Mesothelial cell of epicardium (in vitro differentiated cells): Measurements from ENCODE around the gene FGF6. TPM values are rescaled to one million over a fixed set of nuclear protein-coding genes. Genes with fewer than 3 reads are reported as not detected.

Experiments used
- DNase-seq, 2 experiments: peaks; one replicate each; pipeline ENCODE4 v3.0.0; 2021; ENCODE audit warnings: low spot score in 2 of 2; ENCODE audit not compliant: unreplicated experiment in 2 of 2
- H3K27ac Mint-ChIP-seq: 2 replicates; pipeline ENCODE4 v1.8.0; 2021; ENCODE audit warnings: mixed read lengths
- H3K27me3 Mint-ChIP-seq: 2 replicates; pipeline ENCODE4 v1.8.0; 2021; ENCODE audit warnings: low read depth, mixed read lengths
- H3K36me3 Mint-ChIP-seq: 2 replicates; pipeline ENCODE4 v1.8.0; 2021; ENCODE audit warnings: mixed read lengths
- H3K4me1 Mint-ChIP-seq: 2 replicates; pipeline ENCODE4 v1.8.0; 2021; ENCODE audit warnings: mixed read lengths
- H3K4me3 Mint-ChIP-seq: 2 replicates; pipeline ENCODE4 v1.8.0; 2021; ENCODE audit warnings: mild to moderate bottlenecking, moderate library complexity, mixed read lengths
- H3K9me3 Mint-ChIP-seq: 2 replicates; pipeline ENCODE4 v1.8.0; 2021; ENCODE audit warnings: mixed read lengths
- total RNA-seq: library from RNA; stranded (reverse); gene quantifications from 3 replicates; pipeline ENCODE4 v1.2.1, GENCODE V29; 2021
- TF ChIP-seq, protein P1 (sequence below): fragments of 200-600 bp; sonication (generic); IDR thresholded peaks from one replicate; pipeline ENCODE4 v1.5.0; 2021; ENCODE audit warnings: antibody characterized with exemption; ENCODE audit not compliant: unreplicated experiment

The FGF6 gene
- total RNA-seq, 1 donor from 2014 or later = not detected

- Mint-ChIP-seq H3K27ac (no peak overlapping the region), H3K9me3 (peaks cover 20% of the 10 kb centered on the region), H3K4me1 (no peaks in the 10 kb centered on the region), H3K27me3 (no peaks in the 10 kb centered on the region), H3K36me3 (peaks cover 7% of the 10 kb centered on the region), H3K4me3 (no peak overlapping the region)
- DNase-seq = no peak
- TF ChIP-seq, protein P1, sequence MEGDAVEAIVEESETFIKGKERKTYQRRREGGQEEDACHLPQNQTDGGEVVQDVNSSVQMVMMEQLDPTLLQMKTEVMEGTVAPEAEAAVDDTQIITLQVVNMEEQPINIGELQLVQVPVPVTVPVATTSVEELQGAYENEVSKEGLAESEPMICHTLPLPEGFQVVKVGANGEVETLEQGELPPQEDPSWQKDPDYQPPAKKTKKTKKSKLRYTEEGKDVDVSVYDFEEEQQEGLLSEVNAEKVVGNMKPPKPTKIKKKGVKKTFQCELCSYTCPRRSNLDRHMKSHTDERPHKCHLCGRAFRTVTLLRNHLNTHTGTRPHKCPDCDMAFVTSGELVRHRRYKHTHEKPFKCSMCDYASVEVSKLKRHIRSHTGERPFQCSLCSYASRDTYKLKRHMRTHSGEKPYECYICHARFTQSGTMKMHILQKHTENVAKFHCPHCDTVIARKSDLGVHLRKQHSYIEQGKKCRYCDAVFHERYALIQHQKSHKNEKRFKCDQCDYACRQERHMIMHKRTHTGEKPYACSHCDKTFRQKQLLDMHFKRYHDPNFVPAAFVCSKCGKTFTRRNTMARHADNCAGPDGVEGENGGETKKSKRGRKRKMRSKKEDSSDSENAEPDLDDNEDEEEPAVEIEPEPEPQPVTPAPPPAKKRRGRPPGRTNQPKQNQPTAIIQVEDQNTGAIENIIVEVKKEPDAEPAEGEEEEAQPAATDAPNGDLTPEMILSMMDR = no peak
Measured at GRCh38 chr12:4483885-4484823, 38.5 kb upstream of the FGF6 start.

DNA sequence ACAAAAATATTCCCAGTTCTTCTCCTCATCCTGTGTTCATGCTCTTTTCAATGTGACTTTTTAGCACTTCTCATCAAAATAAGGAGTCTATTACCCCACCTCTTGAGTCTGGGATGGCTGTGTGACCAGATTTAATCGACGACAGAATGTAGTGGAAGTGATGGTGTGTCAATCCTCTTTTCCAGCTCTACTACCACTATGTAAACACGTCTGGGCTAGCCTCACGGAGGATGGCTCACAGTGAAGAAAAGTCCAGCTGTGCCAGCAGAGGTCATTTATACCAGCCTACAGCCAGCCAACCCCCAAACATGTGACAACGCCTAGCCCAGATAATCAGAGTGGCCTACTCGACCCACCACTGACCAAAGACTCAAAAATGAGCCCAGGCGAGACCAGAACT, 37.3 kb upstream of the FGF6 start:
- TF ChIP-seq, protein P1 = no peak
- Mint-ChIP-seq H3K27ac (no peak overlapping the region), H3K36me3 (peaks cover 2% of the 10 kb centered on the region), H3K4me3 (no peak overlapping the region), H3K27me3 (no peaks in the 10 kb centered on the region), H3K9me3 (peaks cover 29% of the 10 kb centered on the region), H3K4me1 (no peaks in the 10 kb centered on the region)
- DNase-seq = no peak

DNA sequence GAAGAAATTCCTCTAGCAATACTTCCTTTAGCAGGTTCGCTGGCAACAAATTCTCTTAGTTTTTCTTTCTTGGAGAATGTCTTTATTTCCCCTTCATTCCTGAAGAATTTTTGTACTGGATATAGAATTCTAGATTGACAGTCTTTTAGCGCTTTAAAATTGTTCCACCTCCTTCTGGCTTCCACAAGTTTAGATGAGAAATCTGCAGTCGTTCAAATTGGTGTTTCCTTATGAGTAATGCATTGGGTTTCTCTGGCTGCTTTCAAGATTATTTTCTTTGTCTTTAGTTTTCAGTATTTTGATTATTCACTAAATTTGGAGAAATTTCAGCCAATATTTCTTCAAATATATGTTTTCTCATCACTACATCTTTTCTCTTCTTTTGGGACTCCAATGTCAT, 33.3 kb upstream of the FGF6 start:
- H3K27me3 Mint-ChIP-seq = peaks cover 19% of the 10 kb centered on the region
- H3K36me3 Mint-ChIP-seq = peaks cover 2% of the 10 kb centered on the region
- DNase-seq = no peak
- TF ChIP-seq, protein P1 = no peak
- H3K4me3 Mint-ChIP-seq = no peak overlapping the region
- peaks cover 34% of the 10 kb centered on the region for H3K9me3 Mint-ChIP-seq
- no peak overlapping the region for H3K27ac Mint-ChIP-seq
- H3K4me1 Mint-ChIP-seq = no peaks in the 10 kb centered on the region

- H3K4me3 Mint-ChIP-seq = no peak overlapping the region
- no peak overlapping the region for H3K27ac Mint-ChIP-seq
- TF ChIP-seq, protein P1 = no peak
- peaks cover 32% of the 10 kb centered on the region for H3K9me3 Mint-ChIP-seq
- H3K27me3 Mint-ChIP-seq = peaks cover 34% of the 10 kb centered on the region
- H3K4me1 Mint-ChIP-seq = no peaks in the 10 kb centered on the region
- H3K36me3 Mint-ChIP-seq = peaks cover 2% of the 10 kb centered on the region
- no peak for DNase-seq
Measured at GRCh38 chr12:4477129-4477528, 31.5 kb upstream of the FGF6 start.

- Mint-ChIP-seq H3K9me3 (no peaks in the 10 kb centered on the region), H3K4me3 (no peak overlapping the region), H3K27me3 (peaks cover 50% of the 10 kb centered on the region), H3K36me3 (no peaks in the 10 kb centered on the region), H3K4me1 (no peaks in the 10 kb centered on the region), H3K27ac (no peak overlapping the region)
- no peak for DNase-seq
- TF ChIP-seq, protein P1 = no peak
Measured at GRCh38 chr12:4472046-4472445, 26.4 kb upstream of the FGF6 start.
